Brain microvascular endothelial cell (primary cell): ENCODE data around the gene PDE11A.

ENCODE experiments used
- DNase-seq: peaks from one replicate; pipeline ENCODE4 v3.0.0-alpha.2; 2020
- H3K27ac ChIP-seq: fragments of 250-450 bp; sonication (Bioruptor Pico); 2 replicates; pipeline ENCODE4 v1.5.1; 2020; ENCODE audit warnings: mild to moderate bottlenecking, moderate library complexity
- H3K27me3 ChIP-seq: fragments of 250-450 bp; sonication (Bioruptor Pico); replicated peaks from 2 replicates; pipeline ENCODE4 v1.5.1; 2020; ENCODE audit warnings: mild to moderate bottlenecking
- H3K36me3 ChIP-seq: fragments of 250-450 bp; sonication (Bioruptor Pico); replicated peaks from 2 replicates; pipeline ENCODE4 v1.5.1; 2020; ENCODE audit warnings: mild to moderate bottlenecking
- H3K4me3 ChIP-seq: 2 replicates; pipeline ENCODE4 v1.5.1; 2011; ENCODE audit warnings: low read depth, mild to moderate bottlenecking, control low read depth, low read length, moderate library complexity
- CTCF ChIP-seq: IDR thresholded peaks from 2 replicates; pipeline ENCODE4 v1.5.1; 2011; ENCODE audit warnings: low read depth, mild to moderate bottlenecking, moderate library complexity, low read length, control low read depth, inconsistent platforms; ENCODE audit errors: missing control alignments
- in situ Hi-C: cut with HindIII; loops from 2 replicates; pipeline ENCODE4 v1.10.0; 2017; ENCODE audit warnings: low sequenced_read_pairs, low pct_ligation_motif_present

Gene PDE11A

GRCh38 chr2:177740700-177741099, 331.9 kb downstream of the PDE11A start:
- Histone ChIP-seq H3K4me3 (no peak overlapping the region), H3K36me3 (no peaks in the 10 kb centered on the region), H3K27me3 (no peaks in the 10 kb centered on the region), H3K27ac (no peak overlapping the region)
- no peak for DNase-seq
- no peak for TF ChIP-seq CTCF
- in situ Hi-C loops: no loop called here

- no peaks in the 10 kb centered on the region for H3K27me3 ChIP-seq
- no peaks in the 10 kb centered on the region for H3K36me3 ChIP-seq
- in situ Hi-C loops: no loop called here
- no peak for TF ChIP-seq CTCF
- no peak for DNase-seq
- H3K27ac ChIP-seq: no peak overlapping the region
- no peak overlapping the region for H3K4me3 ChIP-seq
These were observed 333.9 kb downstream of the PDE11A start for GRCh38 chr2:177738461-177739235.

- Histone ChIP-seq H3K27me3 (no peaks in the 10 kb centered on the region), H3K36me3 (no peaks in the 10 kb centered on the region), H3K4me3 (no peak overlapping the region), H3K27ac (no peak overlapping the region)
- TF ChIP-seq CTCF: no peak
- in situ Hi-C loops: no loop called here
- DNase-seq: no peak
These were observed 337.2 kb downstream of the PDE11A start for GRCh38 chr2:177735318-177735803.

GRCh38 chr2:177733322-177733855, 339.2 kb downstream of the PDE11A start:
- in situ Hi-C loops: no loop called here
- peaks cover 8% of the 10 kb centered on the region for H3K27me3 ChIP-seq
- no peaks in the 10 kb centered on the region for H3K36me3 ChIP-seq
- no peak overlapping the region for H3K27ac ChIP-seq
- TF ChIP-seq CTCF: no peak
- no peak for DNase-seq
- no peak overlapping the region for H3K4me3 ChIP-seq

GRCh38 chr2:177731384-177731783, 341.2 kb downstream of the PDE11A start:
- peaks cover 8% of the 10 kb centered on the region for H3K27me3 ChIP-seq
- H3K4me3 ChIP-seq: no peak overlapping the region
- DNase-seq: no peak
- no peak for TF ChIP-seq CTCF
- H3K36me3 ChIP-seq: no peaks in the 10 kb centered on the region
- no peak overlapping the region for H3K27ac ChIP-seq
- in situ Hi-C loops: no loop called here
